C4-2B (cell line): ENCODE data around the gene ZC3H12C.

ENCODE experiments used
- H3K27ac ChIP-seq: fragments of 450-650 bp; 2 replicates; pipeline ENCODE4 v1.5.1; 2017
- ZFX ChIP-seq: fragments of 450-650 bp; IDR thresholded peaks from 2 replicates; pipeline ENCODE4 v1.6.1; 2017
- TF ChIP-seq, protein P1 (sequence below): fragments of 450-650 bp; conservative IDR thresholded peaks from 2 replicates; pipeline ENCODE4 v1.5.1; 2017; ENCODE audit warnings: mild to moderate bottlenecking

Gene ZC3H12C

DNA sequence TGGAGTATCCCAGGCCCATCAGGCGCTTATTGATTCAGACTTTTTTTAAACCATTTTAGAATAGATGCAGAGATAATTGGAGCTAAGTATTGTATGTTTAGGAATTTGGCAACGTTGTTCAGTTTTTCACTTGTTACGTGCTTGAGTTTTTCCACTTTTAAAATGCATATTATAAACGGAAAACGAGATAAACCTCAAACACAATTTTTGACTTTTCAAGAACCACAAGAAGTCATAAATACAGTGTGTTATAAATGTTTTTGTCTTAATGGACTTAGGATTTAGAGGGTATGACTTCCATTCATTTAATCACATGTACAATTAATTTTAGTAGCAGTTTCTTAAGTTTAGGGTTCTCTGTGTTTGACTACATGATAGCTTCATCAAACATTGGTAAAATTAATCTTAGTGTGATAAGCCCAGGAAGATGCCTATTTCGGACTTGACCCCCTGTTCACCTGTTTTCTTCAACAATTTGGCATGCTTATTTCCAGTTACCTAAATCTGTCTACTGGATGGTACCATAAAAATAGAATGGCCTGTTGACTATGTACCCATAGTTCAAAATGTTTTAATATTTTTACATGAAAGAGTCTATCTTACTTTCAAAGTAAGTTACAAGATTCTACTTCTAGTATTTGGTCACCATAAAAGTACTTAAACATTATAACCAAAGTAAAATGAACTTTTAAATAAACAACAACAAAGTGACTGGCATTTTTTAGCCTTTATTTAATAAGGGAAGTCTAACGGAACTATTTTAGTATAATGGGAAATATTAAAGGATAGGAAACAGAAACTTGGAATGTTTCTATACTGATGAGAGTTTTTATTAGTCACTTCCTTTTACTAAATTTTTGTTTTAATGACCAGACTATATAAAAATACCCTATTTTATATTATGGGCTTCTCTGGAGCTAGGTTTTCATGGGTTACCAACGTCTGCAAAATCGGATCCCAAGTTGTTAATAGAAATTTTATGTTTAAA is 1.4 kb downstream of the ZC3H12C start:
- no peak overlapping the region for H3K27ac ChIP-seq

DNA sequence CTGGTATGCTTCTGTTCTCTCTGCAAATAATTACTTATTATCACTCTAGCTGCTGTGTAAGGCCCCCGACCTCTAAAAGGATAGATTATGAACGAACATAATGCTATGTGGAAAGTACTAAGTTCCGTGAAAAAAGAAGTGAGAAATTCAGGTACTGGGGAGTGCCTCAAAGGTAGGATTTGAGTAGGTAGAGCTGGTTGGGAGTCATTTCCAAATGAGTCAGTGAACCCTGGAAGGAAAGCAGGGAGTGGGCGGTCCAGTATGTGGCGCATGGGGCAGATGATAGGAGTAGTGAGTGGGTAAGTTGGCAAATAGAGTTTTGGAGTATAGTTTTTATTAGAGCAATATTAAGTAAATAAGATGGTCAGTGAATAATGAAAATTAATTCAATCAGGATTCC is 2.4 kb downstream of the ZC3H12C start:
- H3K27ac ChIP-seq, result no peak overlapping the region
- TF ChIP-seq, protein P1, sequence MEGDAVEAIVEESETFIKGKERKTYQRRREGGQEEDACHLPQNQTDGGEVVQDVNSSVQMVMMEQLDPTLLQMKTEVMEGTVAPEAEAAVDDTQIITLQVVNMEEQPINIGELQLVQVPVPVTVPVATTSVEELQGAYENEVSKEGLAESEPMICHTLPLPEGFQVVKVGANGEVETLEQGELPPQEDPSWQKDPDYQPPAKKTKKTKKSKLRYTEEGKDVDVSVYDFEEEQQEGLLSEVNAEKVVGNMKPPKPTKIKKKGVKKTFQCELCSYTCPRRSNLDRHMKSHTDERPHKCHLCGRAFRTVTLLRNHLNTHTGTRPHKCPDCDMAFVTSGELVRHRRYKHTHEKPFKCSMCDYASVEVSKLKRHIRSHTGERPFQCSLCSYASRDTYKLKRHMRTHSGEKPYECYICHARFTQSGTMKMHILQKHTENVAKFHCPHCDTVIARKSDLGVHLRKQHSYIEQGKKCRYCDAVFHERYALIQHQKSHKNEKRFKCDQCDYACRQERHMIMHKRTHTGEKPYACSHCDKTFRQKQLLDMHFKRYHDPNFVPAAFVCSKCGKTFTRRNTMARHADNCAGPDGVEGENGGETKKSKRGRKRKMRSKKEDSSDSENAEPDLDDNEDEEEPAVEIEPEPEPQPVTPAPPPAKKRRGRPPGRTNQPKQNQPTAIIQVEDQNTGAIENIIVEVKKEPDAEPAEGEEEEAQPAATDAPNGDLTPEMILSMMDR, result no peak
- no peak for TF ChIP-seq ZFX

More for the DNA sequence above, 1.4 kb downstream of the ZC3H12C start:
- TF ChIP-seq, protein P1, result no peak
- TF ChIP-seq ZFX, result no peak

DNA sequence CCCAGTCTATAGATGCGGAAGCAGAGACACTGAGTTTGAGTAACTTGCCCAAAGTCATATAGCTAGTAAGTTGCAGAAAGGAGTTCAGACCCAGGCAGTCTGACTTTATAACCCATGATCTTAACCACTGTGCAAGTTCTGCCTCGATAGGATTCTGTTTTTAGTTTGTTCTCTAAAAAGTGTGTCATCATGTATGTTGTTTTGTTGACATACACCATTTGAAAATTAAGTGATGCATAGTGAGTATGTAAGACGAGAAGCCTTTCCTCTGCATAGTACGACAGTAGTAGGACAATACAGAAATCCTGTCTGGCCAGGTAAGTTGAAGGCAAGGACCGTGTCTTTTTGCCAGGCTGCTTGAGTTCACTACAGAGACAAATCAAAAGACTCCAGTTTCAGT is 3.3 kb downstream of the ZC3H12C start:
- H3K27ac ChIP-seq, result no peak overlapping the region
- TF ChIP-seq ZFX, result no peak
- TF ChIP-seq, protein P1, result no peak

DNA sequence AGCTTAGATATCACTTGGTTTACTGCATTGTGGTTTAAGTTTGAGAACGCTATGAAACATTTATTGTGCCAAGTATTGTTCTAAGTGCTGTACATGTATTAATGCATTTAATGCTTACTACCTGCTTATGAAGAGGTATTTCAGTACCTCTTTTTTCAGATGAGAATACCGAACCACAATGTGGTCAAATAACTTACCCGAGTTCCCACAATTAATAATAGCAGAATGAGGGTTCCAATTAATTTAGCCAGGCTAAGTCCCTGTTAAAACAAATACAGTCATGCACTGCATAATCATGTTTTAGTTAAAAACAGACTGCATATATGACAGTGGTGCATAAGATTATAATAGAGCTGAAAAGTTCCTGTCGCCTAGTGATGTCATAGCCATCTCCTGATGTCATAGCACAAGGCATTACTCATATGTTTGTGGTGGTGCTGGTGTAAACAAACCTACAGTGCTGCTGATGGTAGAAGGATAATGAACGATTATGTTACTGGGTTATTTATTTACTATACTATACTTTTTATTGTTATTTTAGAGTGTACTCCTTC is 4.3 kb downstream of the ZC3H12C start:
- no peak overlapping the region for H3K27ac ChIP-seq
- TF ChIP-seq, protein P1, result no peak
- TF ChIP-seq ZFX, result no peak

DNA sequence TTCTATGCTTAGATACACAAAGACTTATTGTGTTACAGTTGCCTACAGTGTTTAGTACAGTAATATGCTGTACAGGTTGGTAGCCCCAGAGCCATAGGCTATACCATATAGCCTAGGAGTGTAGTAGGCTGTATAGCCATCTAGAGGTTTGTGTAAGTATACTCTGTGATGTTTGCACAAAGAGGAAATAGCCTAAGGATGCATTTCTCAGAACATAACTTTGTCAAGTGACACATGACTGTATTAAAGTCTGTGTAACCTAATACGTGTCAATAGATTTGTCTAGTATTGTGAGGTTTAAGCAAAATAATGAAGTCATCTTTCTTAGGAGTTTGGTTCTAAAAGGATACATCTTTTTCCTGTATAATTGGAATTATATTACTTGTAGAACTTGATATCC is 5.5 kb downstream of the ZC3H12C start:
- H3K27ac ChIP-seq, result no peak overlapping the region
- TF ChIP-seq ZFX, result no peak
- TF ChIP-seq, protein P1, result no peak

DNA sequence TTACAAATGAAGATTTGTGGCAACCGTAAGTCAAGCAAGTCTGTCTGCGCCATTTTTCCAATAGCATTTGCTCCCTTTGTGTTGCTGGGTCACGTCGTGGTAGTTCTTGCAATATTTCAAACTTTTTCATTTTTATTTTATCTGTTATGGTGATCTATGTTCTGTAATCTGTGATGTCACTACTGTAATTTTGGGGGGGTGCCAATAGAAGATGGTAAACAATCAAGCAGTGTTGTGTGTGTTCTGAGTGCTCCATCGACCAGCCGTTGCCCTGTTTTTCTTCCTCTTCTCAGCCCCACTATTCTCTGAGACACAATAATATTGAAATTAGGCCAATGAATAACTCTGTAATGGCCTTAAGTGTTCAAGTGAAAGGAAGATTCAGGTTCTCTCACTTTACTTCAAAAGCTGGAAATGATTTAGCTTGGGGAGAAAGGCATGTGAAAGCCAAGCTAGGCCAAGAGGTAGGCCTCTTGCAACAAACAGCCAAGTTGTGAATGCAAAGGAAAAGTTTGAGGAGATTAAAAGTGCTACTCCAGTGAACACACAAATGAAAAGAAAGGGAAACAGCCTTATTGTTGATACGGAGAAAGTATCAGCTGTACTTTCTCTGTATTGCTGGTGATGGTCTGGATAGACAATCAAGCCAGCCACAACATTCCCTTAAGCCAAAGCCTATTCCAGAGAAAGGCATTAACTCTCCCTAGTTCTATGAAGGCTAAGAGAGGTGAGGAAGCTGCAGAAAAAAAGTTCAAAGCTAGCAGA is 7.5 kb downstream of the ZC3H12C start:
- H3K27ac ChIP-seq, result no peak overlapping the region
- TF ChIP-seq, protein P1, result no peak
- no peak for TF ChIP-seq ZFX
